SK-N-SH treated with all-trans-retinoic acid at 6 μM for 48 hours (cell line): Measurements from ENCODE around the gene USP22.

Experiments used
- ATAC-seq: fragments of 200-7000 bp; cut with Tn5 transposase; 3 replicates; pipeline ENCODE4 v1.9.1; 2020; ENCODE audit warnings: mild to moderate bottlenecking, moderate library complexity
- ARNTL ChIP-seq: fragments of 450-650 bp; formaldehyde crosslinking; IDR thresholded peaks from 2 replicates; pipeline ENCODE4 v1.5.0; 2020; ENCODE audit warnings: low read depth, mild to moderate bottlenecking, moderate library complexity, borderline replicate concordance
- GLIS3 ChIP-seq: fragments of 250-450 bp; sonication (Bioruptor Pico); IDR thresholded peaks from 2 replicates; pipeline ENCODE4 v1.5.0; 2020; ENCODE audit warnings: mild to moderate bottlenecking, moderate library complexity
- OSR1 ChIP-seq: fragments of 250-450 bp; sonication (Bioruptor Pico); IDR thresholded peaks from 2 replicates; pipeline ENCODE4 v1.8.0; 2022; ENCODE audit warnings: moderate library complexity, mild to moderate bottlenecking, inconsistent platforms
- RARB ChIP-seq: fragments of 250-450 bp; sonication (Bioruptor Pico); IDR thresholded peaks from 2 replicates; pipeline ENCODE4 v1.8.0; 2021; ENCODE audit warnings: mild to moderate bottlenecking, moderate library complexity
- SNAI2 ChIP-seq: fragments of 250-450 bp; sonication (Bioruptor Pico); IDR thresholded peaks from 2 replicates; pipeline ENCODE4 v1.5.0; 2020; ENCODE audit warnings: mild to moderate bottlenecking, moderate library complexity
- TCF4 ChIP-seq: fragments of 250-450 bp; sonication (Bioruptor Pico); IDR thresholded peaks from 2 replicates; pipeline ENCODE4 v1.8.0; 2021; ENCODE audit warnings: mild to moderate bottlenecking, moderate library complexity, borderline replicate concordance
- TOX ChIP-seq: fragments of 250-450 bp; sonication (Bioruptor Pico); IDR thresholded peaks from 2 replicates; pipeline ENCODE4 v1.8.0; 2021; ENCODE audit warnings: mild to moderate bottlenecking, moderate library complexity, borderline replicate concordance
- ZC3H10 ChIP-seq: fragments of 250-450 bp; sonication (Bioruptor Pico); IDR thresholded peaks from 2 replicates; pipeline ENCODE4 v1.5.1; 2021; ENCODE audit warnings: mild to moderate bottlenecking, moderate library complexity
- ZFP3 ChIP-seq: fragments of 250-450 bp; sonication (Bioruptor Pico); IDR thresholded peaks from 2 replicates; pipeline ENCODE4 v1.5.0; 2020; ENCODE audit warnings: mild to moderate bottlenecking, moderate library complexity
- ZFP30 ChIP-seq: fragments of 450-650 bp; formaldehyde crosslinking; IDR thresholded peaks from 2 replicates; pipeline ENCODE4 v1.5.0; 2022; ENCODE audit warnings: mild to moderate bottlenecking, moderate library complexity
- ZNF565 ChIP-seq: fragments of 450-650 bp; formaldehyde crosslinking; conservative IDR thresholded peaks from 2 replicates; pipeline ENCODE4 v1.5.0; 2020; ENCODE audit warnings: low read depth, mild to moderate bottlenecking, moderate library complexity
- ZNF70 ChIP-seq: fragments of 450-650 bp; formaldehyde crosslinking; IDR thresholded peaks from 2 replicates; pipeline ENCODE4 v1.5.0; 2020; ENCODE audit warnings: mild to moderate bottlenecking, moderate library complexity
- ZNF8 ChIP-seq: fragments of 450-650 bp; formaldehyde crosslinking; IDR thresholded peaks from 2 replicates; pipeline ENCODE4 v1.5.0; 2020; ENCODE audit warnings: mild to moderate bottlenecking, moderate library complexity
- TF ChIP-seq, protein P1 (sequence below): fragments of 250-450 bp; sonication (Bioruptor Pico); IDR thresholded peaks from 2 replicates; pipeline ENCODE4 v1.8.0; 2020; ENCODE audit warnings: mild to moderate bottlenecking, moderate library complexity, borderline replicate concordance
- TF ChIP-seq, protein P2 (sequence below): fragments of 250-450 bp; sonication (Bioruptor Pico); IDR thresholded peaks from 2 replicates; pipeline ENCODE4 v1.5.0; 2020; ENCODE audit warnings: mild to moderate bottlenecking, moderate library complexity
- TF ChIP-seq, protein P3 (sequence below): fragments of 250-450 bp; sonication (Bioruptor Pico); IDR thresholded peaks from 2 replicates; pipeline ENCODE4 v1.5.1; 2020; ENCODE audit warnings: low read depth, mild to moderate bottlenecking, moderate library complexity
- TF ChIP-seq, protein P4 (sequence below): fragments of 250-450 bp; sonication (Bioruptor Pico); IDR thresholded peaks from 2 replicates; pipeline ENCODE4 v1.8.0; 2021; ENCODE audit warnings: low read depth, mild to moderate bottlenecking, moderate library complexity, borderline replicate concordance

Gene USP22

DNA sequence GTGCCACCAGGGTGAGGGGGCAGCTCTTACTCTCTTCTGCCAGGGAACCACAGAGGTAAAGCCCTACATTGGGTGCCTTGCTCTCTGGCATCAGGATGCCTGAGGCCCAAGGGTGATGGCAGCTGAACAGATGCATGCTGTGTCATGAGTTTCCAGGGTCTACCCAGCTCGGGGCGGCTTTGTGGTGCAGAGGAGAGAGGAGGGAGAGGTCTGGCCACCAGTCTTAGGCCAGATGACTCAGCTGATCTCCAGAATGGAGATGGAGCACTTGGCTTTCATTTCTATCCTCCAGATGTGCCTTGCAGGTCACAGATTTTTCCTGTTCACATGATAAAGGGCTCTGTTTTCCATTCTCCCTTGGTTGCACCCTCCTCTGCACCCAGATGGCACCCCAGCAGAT, 23.6 kb upstream of the USP22 start (continued):
- TF ChIP-seq, protein P1, sequence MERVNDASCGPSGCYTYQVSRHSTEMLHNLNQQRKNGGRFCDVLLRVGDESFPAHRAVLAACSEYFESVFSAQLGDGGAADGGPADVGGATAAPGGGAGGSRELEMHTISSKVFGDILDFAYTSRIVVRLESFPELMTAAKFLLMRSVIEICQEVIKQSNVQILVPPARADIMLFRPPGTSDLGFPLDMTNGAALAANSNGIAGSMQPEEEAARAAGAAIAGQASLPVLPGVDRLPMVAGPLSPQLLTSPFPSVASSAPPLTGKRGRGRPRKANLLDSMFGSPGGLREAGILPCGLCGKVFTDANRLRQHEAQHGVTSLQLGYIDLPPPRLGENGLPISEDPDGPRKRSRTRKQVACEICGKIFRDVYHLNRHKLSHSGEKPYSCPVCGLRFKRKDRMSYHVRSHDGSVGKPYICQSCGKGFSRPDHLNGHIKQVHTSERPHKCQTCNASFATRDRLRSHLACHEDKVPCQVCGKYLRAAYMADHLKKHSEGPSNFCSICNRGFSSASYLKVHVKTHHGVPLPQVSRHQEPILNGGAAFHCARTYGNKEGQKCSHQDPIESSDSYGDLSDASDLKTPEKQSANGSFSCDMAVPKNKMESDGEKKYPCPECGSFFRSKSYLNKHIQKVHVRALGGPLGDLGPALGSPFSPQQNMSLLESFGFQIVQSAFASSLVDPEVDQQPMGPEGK (CRISPR knock-in tag), result no peak

DNA sequence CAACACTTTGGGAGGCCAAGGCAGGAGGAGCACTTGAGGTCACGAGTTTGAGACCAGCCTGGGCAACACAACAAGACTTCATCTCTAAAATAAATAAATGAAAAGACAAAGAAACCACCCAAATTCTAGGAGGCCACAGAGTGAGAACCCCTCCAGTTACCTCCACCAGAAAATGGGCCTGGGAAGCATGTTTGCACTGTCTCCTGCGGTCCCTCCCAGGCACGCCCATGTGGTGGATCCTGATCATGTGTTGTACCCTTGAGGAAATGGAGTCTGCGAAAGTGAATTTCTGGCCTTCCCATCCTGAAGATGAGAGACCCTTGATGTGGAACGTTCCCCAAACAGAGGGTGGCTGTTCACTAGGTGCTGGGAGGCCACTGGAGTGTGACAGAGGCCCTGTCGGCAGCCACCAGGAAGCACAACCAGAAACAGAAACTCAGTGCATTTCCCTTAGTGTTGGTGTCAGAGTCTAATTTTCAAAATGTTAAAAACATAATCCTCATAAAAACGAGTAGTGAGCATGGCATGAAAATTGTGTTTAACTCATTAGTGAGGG, 19.2 kb upstream of the USP22 start:
- TF ChIP-seq, protein P2, sequence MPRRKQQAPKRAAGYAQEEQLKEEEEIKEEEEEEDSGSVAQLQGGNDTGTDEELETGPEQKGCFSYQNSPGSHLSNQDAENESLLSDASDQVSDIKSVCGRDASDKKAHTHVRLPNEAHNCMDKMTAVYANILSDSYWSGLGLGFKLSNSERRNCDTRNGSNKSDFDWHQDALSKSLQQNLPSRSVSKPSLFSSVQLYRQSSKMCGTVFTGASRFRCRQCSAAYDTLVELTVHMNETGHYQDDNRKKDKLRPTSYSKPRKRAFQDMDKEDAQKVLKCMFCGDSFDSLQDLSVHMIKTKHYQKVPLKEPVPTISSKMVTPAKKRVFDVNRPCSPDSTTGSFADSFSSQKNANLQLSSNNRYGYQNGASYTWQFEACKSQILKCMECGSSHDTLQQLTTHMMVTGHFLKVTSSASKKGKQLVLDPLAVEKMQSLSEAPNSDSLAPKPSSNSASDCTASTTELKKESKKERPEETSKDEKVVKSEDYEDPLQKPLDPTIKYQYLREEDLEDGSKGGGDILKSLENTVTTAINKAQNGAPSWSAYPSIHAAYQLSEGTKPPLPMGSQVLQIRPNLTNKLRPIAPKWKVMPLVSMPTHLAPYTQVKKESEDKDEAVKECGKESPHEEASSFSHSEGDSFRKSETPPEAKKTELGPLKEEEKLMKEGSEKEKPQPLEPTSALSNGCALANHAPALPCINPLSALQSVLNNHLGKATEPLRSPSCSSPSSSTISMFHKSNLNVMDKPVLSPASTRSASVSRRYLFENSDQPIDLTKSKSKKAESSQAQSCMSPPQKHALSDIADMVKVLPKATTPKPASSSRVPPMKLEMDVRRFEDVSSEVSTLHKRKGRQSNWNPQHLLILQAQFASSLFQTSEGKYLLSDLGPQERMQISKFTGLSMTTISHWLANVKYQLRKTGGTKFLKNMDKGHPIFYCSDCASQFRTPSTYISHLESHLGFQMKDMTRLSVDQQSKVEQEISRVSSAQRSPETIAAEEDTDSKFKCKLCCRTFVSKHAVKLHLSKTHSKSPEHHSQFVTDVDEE (CRISPR knock-in tag), result no peak
- TF ChIP-seq, all 23 proteins: peak for 0
- no peak for ATAC-seq

DNA sequence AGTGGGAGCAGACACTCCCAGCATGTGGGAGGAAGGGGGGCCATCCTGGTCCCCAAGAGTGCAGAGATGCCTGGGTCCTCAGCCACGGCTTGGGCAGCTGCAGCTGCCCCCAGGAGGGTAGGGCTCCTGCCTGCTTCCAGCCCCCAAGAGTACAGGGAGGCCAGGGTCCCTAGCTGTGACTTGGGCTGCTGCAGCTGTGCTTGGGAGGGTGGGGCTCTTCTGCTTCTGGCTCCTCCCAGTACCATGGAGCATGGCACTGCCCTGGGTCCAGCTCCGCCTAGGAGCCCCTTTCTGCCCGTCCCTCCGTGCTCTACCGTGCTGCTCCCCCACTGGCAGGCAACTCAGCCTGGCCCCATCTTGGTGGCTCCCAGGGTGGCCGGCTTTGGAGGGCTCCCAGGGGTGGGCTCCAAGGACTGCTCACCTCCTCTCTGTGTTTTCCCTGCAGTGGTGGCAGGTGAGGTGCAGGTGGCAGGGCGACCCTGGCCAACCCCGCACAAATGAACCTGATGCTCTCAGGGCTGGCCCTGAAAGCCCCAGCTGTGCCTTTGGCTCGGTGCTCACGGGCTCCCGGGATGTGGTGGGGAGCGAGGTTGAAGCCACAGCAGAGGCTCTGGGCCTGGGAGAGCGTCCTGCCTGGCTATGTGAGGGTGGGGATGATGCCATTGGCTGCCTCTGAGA, 18.5 kb upstream of the USP22 start:
- ATAC-seq, result no peak
- TF ChIP-seq, protein P3, sequence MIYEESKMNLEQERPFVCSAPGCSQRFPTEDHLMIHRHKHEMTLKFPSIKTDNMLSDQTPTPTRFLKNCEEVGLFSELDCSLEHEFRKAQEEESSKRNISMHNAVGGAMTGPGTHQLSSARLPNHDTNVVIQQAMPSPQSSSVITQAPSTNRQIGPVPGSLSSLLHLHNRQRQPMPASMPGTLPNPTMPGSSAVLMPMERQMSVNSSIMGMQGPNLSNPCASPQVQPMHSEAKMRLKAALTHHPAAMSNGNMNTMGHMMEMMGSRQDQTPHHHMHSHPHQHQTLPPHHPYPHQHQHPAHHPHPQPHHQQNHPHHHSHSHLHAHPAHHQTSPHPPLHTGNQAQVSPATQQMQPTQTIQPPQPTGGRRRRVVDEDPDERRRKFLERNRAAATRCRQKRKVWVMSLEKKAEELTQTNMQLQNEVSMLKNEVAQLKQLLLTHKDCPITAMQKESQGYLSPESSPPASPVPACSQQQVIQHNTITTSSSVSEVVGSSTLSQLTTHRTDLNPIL (CRISPR knock-in tag), result no peak
- no peak for TF ChIP-seq ZNF70 (CRISPR knock-in tag)
- TF ChIP-seq TCF4 (CRISPR knock-in tag), result no peak

DNA sequence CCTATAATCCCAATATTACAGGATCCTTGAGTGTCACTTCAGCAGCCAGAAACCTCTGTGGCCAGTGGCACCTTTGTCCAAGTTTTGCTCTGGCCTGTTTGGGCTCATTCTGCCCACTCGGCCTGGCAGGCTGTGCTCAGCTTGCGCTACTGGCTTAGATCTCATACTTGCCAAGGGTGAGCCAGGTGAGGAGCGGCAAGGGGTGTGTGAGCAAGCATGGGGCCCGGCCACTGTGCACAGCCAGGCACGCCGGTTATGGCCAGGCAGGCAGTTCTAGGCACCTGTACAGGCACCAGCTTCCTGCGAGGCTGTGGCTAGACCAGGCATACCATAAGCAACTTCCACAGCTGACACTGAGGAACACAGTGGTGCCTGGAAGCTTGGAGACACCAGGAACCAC, 16.9 kb upstream of the USP22 start:
- TF ChIP-seq, protein P2 (CRISPR knock-in tag), result no peak
- TF ChIP-seq, protein P1 (CRISPR knock-in tag), result no peak
- TF ChIP-seq ZNF70 (CRISPR knock-in tag), result no peak
- no peak for TF ChIP-seq ZFP30 (CRISPR knock-in tag)
- no peak for TF ChIP-seq RARB (CRISPR knock-in tag)
- TF ChIP-seq TCF4 (CRISPR knock-in tag), result no peak
- TF ChIP-seq TOX (CRISPR knock-in tag), result no peak
- no peak for TF ChIP-seq ZNF8
- TF ChIP-seq, protein P4, sequence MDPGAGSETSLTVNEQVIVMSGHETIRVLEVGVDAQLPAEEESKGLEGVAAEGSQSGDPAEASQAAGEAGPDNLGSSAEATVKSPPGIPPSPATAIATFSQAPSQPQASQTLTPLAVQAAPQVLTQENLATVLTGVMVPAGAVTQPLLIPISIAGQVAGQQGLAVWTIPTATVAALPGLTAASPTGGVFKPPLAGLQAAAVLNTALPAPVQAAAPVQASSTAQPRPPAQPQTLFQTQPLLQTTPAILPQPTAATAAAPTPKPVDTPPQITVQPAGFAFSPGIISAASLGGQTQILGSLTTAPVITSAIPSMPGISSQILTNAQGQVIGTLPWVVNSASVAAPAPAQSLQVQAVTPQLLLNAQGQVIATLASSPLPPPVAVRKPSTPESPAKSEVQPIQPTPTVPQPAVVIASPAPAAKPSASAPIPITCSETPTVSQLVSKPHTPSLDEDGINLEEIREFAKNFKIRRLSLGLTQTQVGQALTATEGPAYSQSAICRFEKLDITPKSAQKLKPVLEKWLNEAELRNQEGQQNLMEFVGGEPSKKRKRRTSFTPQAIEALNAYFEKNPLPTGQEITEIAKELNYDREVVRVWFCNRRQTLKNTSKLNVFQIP (CRISPR knock-in tag), result no peak
- TF ChIP-seq, protein P3 (CRISPR knock-in tag), result no peak
- no peak for TF ChIP-seq OSR1 (CRISPR knock-in tag)
- no peak for TF ChIP-seq ARNTL (CRISPR knock-in tag)
- no peak for TF ChIP-seq SNAI2 (CRISPR knock-in tag)
- TF ChIP-seq GLIS3, result no peak
- TF ChIP-seq ZC3H10, result no peak
- TF ChIP-seq ZNF565 (CRISPR knock-in tag), result no peak
- TF ChIP-seq ZFP3, result no peak
- TF ChIP-seq, all 23 proteins: peak for 0
- no peak for ATAC-seq
